Fibroblast of skin of right quadriceps (primary cell): ENCODE results near the gene CIDEA.
A peak's percentile ranks its signal among the peaks of the same experiment; 100 is the strongest.

Experiments used
- DNase-seq: peaks from one replicate; pipeline ENCODE4 v3.0.0-alpha.2; 2013

The CIDEA gene

DNA sequence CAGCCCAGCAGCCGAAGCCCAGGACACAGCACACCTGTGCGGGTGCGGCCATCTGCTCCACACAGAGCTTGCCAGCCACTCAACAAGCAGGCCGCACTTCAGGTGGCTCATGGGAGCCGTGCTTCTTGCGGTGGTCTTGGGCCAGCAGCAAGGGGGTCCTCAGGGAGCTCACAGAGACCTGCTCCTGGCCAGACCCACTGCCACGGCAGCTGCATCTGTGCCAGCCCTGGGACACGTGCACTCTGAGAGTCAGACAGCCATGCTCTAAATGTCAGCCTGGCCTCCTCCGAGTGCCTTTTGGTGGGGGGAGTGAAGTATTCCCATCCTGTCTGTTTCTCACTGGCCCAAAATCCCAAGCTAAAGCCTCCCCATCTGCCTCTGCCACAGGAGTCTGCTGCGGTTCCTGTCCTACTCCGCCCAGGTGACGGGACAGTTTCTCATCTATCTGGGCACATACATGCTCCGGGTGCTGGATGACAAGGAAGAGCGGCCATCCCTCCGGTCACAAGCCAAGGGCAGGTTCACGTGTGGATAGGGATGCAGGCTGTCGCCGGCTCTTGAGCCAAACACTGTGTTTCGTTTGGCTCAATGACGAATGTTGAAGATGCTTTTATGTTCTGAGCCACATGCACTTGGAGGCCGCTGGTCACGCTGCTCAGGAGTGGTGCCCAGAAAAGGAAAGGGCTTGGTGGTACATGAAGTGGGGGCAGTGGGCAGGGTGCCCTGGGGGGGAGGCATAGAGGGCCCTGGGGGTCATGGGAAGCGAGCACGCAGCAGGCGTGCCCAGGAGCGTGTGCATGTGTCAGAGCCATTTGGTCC, 22.8 kb downstream of the CIDEA start:
- DNase-seq: no peak

DNA sequence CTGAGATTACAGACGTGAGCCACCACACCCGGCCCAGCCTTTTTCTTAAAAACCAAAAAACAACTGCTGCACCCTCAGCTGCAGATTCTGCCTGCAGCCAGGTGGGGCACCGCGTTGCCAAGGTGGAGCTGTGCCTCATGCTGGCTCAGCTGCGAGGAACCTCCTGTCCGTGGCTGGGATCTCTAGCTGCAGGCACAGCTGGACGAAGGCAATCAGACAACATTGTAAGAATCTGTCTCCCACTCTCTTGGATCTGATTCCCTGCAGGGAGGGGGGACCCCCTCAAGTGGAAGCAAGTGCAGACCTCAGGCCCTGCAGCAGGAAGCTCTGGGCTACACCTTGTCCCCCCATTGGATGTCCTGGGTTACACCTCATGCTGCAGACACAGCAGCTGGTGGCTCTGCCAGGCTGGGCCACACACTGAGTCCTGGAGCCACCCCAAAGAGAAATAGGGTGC, 24.1 kb downstream of the CIDEA start:
- DNase-seq: peak; percentile 30

DNA sequence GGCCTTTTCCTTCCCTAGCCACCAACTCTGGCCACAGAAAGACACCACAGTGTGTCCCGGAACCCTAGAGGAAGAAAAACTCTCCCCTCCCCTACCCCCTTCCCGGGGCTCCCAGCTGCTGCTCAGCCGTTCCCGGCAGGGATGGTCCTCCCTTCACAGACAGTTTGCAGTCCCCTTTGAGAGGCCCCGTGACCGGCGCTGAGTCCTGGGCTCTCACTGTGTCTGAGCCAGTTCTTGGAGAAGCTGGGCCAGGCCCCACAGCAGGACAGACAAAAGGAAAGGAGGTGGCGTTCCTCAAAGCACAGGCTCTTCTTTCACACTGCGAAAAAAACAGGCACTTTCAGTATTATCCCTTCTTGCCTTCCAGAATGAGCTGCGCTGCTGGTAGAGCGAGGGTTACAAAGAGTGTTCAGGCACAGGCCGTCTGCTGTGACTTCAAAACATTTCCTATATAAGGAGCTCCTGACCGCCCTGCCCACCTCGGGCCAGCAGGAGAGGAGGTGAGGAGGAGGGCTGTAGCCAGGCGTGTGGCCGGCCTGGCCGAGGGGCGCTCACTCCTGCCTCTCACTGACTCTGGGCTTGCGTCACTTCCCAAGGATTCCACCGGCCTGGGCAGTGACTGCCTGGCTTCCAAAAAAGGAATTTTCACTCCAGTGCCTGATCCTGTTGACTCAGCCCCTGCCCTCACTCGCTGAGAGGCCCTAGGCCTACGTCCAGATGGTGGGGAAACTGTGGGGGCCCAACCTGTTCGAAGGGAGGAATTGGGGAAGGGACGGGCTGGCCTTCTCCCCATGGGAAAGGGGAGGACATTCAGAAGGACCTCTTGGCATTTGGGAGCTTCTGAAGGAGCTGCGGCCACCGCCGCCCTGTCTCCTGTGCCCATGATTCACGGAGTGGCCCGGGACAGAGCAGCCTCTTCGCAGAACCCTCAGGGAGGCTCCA, 24.9 kb downstream of the CIDEA start:
- DNase-seq: peak; percentile 98

DNA sequence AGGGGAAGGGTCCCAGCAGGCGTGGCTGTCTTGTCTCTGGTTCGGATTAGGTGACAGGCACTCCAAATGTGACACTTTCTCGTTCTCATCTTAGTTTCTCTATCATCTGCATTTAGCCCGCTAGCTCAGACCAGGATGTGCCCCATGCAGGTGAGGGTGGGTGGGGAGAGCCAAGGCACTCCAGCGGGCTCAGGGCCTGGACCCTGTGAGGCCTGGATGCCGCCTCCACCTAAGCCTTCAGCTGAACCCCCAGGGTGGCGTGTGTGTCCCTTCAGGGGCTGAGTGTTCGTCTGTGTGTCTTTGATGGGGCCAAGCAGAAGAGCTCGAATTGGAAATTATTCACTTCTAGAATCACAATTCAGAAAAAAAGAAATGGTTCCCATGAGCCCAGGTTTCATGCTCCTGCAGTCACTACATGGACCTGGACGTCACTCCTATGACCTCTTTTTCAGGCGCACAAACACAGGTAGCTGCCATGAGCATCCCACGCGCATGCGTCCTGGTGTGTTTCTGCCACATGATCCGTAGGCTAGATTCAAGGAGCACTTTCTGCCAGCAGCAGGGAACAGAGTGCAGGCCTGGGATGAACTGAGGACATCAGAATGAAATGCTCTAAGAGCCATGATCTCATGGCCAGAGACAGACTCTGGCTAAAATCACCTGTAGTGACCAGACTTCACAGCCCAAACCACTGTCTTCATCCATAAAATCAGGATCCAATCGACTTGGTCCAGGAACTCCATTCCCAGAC, 25.8 kb downstream of the CIDEA start:
- DNase-seq: no peak

DNA sequence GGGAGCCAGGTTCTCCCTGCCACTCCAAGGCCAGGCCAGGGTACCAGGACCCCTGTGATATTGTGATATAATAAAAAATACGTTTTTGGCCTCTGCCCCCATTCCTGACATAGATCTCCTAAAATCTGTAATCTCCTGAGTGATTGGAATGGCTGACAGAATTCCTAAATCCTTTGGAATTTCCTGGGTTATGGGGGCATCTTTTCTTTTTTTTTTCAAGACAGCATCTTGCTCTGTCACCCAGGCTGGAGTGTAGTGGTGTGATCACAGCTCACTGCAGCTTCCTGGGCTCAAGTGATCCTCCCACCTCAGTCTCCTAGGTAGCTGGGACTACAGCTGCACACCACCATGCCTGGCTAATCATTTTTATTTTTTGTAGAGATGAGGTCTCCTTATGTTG, 27.7 kb downstream of the CIDEA start:
- peak; percentile 48 for DNase-seq

DNA sequence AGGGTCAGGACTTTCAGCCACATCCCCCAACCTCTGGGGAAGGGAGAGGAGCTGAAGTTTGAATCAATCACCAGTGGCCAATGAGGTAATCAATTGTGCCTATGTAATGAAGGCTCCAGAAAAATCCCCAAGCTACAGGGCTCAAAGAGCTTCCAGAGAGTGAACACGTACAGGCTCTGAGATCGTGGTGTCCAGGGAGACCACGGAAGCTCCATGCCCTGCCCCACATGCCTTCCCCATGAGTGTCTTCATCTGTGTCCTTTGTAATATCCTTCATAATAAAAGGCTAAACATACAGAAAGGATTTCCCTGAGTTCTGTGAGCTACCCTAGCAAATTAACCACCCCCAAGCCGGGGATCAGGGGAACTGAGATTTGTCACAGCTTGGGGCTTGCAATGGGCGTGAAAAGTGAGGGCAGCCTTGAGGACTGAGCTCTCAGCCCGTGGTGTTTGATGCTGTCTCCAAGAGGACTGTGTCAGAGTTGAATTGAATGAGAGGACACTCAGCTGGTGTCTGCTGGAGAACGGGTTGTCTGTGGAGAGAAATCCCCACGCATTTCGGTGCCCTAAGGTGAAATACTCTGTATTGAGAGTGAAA, 28.4 kb downstream of the CIDEA start:
- peak; percentile 91 for DNase-seq

DNA sequence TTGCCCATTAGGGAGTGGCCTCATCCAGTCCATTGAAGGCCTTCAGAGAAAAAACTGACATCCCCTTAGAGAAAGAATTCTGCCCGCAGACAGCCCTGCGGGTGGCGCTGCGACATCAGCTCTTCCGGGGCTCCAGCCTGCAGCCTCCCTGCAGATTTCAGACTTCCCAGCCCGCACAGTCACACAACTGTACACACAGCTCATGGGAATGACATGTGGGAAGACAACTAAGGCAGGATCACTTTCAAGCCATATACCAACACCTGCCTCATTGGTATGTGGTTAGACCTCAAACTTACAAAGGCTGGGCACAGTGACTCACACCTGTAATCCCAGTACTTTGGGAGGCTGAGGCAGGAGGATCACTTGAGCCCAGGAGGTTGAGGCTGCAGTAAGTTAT, 29.1 kb downstream of the CIDEA start:
- peak; percentile 59 for DNase-seq

DNA sequence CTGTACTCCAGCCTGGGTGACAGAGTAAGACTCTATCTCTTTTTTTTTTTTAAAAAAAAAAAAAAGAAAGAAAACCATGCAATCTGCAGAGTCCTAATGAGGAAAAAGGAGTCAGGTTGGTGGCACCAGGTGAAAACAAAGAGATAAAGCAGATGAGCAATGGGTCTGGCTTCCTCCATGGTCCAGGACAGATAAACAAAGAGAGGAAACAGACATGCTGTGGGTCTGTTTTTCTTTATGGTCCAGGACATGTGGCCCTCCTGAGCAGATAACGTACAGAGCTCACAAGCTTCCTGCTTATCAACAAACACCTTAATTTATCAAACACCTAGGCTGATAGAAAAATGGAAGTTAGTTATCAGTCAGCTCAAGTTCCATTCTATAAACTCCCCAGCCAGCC, 29.5 kb downstream of the CIDEA start:
- DNase-seq: no peak

DNA sequence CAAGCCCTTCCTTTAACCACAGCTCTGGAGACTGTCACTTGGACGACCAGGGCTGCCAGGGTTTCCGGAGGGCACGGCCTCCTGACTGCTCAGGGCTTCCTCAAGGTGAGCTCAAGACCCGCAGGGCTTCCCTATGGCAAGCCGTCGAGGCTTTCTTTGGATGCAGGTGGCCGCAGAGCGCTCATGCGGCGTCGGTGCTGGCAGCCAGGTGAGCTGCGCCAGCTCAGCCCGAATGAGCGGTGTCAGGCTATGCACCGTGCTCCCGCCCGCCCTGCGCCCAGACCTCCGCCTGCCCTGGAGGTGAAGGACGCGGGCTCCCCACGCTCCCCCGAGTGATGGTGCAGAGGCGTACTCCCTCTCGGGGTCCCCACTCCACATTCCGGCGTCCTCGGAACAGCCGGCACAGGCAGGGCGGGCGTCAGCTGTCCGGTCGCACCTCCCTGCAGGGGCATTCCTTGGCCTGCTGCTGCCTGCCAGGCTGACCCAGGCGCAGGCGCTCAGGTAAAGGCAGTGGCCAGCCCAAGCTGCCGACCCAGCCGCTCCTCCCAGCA, 33.0 kb downstream of the CIDEA start:
- DNase-seq: no peak

DNA sequence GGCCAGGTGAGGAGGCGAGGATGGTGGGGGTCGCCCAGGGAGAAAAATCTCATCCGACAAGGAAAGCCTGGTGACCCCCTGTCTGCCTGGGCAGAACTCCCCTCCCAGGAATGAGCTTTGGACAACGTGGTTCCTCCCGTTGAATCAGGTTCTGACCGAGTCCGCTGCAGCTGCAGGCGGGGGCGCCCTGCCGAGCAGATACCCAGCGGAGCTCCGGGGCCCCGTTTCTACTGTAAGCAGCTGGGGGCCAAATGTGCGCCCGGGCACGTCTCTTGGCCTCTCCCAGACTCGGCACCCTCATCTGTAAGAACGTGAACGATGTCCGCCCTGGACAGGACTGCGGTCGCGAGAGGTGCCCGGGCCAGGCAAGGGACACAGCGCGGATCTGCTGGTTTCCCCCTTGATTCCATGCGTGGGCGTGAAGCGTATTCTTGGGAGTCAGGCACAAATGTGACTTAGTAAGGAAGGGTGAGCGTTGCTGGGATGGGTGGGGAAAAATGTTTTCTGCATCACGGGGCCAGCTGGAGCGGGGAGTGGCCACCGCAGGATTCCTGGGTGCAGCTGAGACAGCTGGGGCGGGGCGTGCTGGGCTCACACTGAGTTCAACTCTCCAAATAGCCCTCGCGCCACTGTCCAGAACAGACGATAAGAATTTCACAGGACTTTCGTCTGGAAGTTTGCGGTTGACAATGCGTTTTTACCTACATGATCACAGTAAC, 33.7 kb downstream of the CIDEA start:
- DNase-seq: peak; percentile 82

DNA sequence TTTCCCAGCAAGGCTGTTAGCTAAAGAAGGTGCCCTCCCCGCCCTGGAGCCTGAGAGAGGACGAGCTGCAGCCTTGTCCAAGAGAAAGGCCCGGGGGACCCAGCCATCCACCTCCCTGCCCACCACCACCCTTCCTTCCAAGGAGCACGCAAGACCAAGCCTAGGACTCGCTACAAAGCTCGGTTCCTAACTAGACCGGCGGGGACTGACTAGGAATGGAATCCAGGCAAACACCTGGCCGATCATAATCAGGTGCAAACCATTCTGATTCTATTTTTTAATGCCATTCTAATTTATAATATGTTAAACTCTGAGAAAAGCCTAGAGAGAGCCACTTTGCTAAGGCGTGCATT, 34.2 kb downstream of the CIDEA start:
- DNase-seq: no peak

DNA sequence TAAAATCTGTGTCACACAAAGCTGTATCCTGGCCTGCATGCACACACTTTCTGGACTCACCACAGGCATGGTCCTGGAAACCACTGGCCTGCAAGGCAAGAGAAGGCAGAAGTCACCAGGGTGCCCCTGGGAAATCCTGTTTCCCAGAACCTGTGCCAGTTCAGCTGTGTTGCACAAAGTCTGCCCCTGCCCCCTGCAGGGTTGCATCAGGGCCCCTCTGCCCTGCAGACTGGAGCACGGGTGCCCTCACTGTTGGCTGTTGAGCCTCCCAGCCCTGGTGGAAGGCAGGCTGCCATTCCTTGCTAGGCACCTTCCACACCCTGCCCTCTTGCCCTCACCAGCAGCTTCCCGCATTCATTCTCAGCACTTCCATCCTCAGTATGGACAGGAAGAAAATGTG, 35.9 kb downstream of the CIDEA start:
- no peak for DNase-seq

DNA sequence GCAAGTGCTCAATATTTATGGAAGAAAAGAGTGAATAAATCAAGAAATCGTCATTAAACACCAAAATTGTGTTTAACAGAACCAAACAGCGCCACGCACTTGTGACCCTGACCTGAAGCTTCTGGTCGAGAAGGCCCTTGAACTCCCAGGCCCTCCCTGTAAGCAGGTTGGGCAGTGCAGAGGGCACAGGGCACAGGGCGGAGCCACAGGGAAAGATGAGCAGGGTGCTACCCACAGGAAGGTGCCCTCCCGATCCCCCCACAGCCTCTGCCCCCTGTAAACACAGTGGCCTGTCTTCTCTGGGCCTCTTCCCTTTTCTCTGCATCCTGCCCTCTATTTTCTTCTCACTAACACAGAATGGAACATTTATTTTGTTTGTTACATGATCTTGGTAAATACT, 37.0 kb downstream of the CIDEA start:
- DNase-seq: no peak

DNA sequence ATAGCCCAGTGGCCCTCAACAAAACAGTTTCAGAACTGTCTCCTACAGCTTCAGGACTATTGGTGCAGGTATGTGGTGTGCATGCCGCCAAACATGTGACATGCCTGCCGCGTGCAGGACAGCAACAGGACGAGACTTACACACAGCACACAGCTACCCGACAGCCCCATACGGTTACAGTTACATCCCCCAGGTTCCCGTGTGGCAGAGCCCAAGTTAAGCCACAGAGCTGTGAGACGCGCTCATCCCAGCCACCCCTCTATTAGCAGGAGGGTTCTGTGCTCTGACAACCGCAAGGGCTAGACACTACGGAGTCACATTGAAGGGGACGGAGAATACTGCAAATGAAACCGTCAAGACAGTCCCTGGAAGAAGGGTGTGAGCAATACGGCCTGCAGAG, 37.5 kb downstream of the CIDEA start:
- DNase-seq: no peak

DNA sequence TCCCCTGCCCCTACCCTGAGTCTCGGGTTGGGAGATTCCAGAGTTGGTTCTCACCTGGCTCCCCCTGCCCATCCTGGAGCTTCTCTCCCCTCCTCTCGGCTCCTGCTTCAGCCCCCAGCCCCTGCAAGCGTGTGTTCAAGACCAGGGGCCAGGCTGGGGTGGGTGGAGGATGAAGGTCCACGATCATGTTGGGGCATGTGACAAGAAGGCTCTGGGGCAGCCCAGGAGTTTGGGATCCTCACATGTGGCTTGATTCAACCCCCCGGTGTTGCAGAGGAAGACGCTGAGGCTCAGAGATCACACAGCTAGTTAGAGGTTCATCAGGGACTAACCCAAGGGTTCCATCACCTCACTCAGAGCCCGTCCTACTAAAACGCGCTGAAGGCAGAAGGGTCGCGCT, 39.7 kb downstream of the CIDEA start:
- no peak for DNase-seq

DNA sequence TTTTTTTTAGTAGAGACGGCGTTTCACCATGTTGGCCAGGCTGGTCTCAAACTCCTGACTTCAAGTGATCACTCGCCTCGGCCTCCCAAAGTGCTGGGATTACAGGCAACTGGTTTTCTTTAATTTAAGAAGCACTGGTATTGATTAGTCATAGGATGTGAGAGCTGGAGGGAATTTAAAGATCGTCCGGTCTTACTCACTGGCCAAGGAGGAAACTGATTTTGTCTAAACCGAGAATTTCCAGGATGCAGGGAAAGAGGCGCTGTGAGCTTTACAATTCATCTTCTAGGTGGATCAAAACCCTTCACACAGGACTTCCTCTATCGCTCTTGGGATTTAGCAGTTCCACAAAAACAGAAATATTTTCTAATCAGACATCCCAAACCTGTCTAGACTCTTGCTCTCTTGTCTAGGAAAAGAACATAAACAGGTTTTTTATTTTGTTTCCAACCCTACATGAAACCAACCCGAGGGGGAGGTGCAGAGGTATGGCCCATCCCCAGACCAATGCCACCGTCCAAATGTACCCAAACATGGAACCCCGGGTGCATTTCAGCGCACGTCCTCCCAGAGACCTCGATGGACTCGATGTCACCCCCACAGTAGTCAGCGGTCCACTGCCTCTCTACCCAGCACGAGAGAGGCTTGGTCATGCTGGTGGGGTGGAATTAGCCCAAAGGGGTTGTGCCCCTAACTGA, 41.4 kb downstream of the CIDEA start:
- peak; percentile 81 for DNase-seq

DNA sequence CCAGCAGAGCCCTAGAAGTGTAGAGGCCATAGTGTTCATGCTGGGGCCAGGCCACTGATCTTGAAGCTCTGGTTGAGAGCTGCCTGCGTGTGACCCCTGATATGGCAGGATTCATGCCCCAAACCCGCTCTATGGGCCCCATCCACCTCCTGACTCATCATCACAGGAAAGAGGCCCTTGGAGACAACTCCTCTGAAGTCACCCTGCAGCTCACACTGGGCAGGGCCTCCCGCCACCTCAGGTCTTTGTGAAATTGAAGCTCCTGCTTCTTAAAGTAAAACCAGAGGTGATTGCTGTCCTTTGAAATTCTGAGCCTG, 41.9 kb downstream of the CIDEA start:
- DNase-seq: peak; percentile 66

DNA sequence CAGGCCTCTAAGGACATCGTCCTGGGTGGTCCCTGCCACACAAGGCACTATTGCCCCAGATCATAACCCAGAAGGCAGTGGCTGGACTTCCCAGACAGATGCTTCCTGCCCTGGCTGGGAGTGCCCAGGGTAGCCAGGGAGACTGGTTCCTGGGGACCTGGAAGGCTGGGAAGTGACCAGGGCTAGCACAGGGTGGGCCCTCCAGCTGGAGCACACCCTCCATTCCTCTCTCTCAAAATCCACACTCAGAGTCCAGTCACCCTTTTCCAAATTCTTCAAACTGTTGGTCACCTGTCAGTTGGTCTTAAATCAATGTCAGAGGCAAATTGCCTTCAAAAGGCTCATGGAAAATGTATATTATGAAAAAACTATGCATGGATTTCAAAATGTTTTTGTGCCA, 42.3 kb downstream of the CIDEA start:
- peak; percentile 73 for DNase-seq

DNA sequence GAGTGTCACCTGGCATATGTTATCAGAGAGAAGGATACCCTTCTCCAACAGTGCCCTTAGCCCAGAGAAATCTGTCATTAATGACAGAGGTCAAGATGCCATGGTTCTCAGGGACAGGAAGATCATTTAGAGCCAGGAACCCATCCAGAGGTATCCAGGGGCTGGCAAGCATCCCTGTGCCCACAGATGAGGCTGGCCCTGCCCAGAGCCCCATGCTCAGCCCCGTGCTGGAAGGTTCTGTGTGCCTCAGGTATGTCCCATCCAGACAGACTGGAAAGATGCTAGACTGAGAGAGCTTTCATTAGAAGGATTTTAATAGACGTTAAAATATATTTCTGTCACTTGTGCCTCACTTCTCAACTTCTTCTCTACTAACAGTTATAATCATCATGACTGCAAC, 45.7 kb downstream of the CIDEA start:
- no peak for DNase-seq

DNA sequence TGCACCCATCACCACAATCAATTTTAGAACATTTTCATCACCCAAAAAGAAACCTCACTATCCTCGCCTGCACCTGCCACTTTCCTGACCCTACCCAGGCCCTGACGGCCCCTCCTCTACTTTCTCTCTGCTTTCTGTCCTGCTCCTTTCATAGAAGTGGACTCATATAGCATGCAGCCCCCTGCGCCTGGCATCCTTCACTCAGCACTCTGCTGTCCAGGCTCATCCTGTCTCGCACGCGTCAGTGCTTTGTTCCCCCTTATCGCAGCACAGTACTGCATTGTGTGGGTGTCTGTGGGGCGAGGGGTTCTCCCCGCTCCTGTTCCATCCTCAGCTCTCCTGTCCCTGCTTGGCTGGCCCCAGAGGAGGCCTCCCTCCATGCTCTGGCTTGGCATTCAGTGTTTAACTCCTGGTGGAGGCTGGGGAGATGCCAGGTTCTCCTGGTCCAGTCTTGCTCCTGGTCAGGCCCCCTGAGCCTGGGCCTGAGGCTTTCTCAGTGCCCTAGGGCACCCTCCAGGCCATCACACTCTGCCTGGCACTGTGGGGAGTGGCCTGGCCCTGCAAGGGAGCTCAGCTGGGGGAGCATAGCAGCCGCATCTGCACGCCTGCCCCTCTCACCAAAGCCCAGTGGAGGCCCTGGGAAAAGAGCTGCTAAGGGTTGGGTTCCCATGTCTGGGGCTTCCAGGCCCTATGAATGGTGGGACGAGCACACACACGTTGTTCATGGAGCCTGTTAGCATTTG, 47.3 kb downstream of the CIDEA start:
- DNase-seq: no peak
